Omental fat pad (tissue), 4 donors: Measurements from ENCODE around the gene SH3TC1. TPM values are rescaled to one million over a fixed set of nuclear protein-coding genes. Genes with fewer than 3 reads are reported as not detected.

Experiments
- ATAC-seq: fragments of 150-250 bp; one replicate; pipeline ENCODE4 v1.9.1; 2016; ENCODE audit warnings: mild to moderate bottlenecking, moderate library complexity; ENCODE audit not compliant: low FRiP score
- DNase-seq: peaks from one replicate; pipeline ENCODE4 v3.0.0-alpha.2; 2019; ENCODE audit warnings: low spot score
- CTCF ChIP-seq, 3 donors: fragments of 450-650 bp; IDR thresholded peaks; one replicate each; pipeline ENCODE4 v1.5.1; 2016 to 2017; ENCODE audit warnings: antibody characterized with exemption in 3 of 3, mild to moderate bottlenecking in 3 of 3, moderate library complexity in 2 of 3
- total RNA-seq, 4 donors: library from RNA; depleted of rRNA; stranded (reverse); fragments of >200 nt; gene quantifications; one replicate each; pipeline ENCODE4 v1.1.0, GENCODE V29; 2016

The SH3TC1 gene
- total RNA-seq, 4 donors from 2014 or later, result 23.0 to 70.3 (median 29.1) TPM

- no peak for TF ChIP-seq CTCF (IDR thresholded peaks at IDR 0.05)
- DNase-seq (no peak), ATAC-seq (no peak)
Observed at GRCh38 chr4:8163436-8164193, 35.5 kb upstream of the SH3TC1 start.

- DNase-seq (no peak), ATAC-seq (no peak)
- TF ChIP-seq CTCF (IDR thresholded peaks at IDR 0.05), result no peak
Observed at GRCh38 chr4:8164194-8164565, 34.9 kb upstream of the SH3TC1 start.

DNA sequence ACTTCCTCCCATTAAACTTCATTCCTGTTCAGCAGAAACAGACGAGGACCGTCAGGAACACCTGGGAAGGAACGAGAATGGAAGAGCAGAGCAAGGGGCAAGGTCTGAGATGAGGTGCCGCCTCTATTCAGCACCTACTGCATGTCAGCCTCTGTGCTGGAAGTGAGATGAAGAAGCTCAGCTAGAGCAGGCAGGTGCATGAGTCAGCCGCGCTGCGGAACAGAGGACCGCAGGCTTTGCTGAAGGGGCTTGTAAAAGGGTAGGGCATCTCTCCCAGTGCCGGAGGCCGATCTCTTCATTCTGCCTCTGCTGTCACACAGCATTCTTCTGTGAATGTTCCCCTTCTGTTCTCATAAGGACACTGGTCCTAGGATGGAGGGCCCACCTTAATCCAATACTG, 34.4 kb upstream of the SH3TC1 start:
- TF ChIP-seq CTCF (IDR thresholded peaks at IDR 0.05), result no peak
- DNase-seq (no peak), ATAC-seq (no peak)

- DNase-seq (no peak), ATAC-seq (no peak)
- no peak for TF ChIP-seq CTCF (IDR thresholded peaks at IDR 0.05)
Observed at GRCh38 chr4:8165374-8165896, 33.7 kb upstream of the SH3TC1 start.

DNA sequence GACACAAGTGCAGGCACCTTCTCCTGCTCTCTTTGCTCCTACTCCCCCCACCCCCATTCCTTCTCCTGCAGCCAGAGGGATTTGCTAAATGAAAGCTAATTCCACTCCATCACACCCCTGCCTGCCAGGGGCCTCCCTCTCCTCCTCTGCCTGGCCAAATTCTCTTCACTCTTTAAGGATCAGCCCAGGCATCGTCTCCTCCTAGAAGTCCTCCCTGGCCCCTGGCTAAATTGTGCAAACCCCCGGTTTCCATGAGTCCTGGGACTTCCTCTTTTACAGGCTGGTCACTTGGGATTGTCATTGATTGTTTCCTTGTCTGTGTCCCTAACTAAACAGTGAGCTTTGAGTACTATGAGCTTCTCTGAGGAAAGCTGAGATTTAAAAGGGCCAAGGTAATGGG, 31.8 kb upstream of the SH3TC1 start:
- DNase-seq, result no peak
- TF ChIP-seq CTCF (IDR thresholded peaks at IDR 0.05), result no peak
- ATAC-seq, result no peak

DNA sequence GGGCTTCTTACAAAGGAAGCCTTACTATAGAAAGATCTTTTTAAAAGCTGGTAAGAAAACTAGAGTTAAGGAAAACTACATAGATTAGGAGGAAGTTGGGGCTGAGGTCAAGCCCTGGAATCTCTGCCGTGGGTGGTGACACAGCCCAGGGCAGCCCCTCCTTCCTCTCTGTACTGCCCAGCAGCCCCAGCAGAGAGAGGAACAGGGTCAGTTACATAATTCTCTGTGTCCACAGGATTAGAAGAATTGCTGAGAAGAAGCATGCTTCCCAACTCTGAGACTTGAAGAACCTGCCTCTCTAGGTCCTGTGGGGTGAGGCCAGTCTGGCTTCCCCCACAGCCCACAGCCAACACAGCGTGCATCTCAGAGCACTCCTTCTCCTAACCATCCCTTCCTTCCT, 31.3 kb upstream of the SH3TC1 start:
- ATAC-seq, result no peak
- no peak for DNase-seq
- no peak for TF ChIP-seq CTCF (IDR thresholded peaks at IDR 0.05)

DNA sequence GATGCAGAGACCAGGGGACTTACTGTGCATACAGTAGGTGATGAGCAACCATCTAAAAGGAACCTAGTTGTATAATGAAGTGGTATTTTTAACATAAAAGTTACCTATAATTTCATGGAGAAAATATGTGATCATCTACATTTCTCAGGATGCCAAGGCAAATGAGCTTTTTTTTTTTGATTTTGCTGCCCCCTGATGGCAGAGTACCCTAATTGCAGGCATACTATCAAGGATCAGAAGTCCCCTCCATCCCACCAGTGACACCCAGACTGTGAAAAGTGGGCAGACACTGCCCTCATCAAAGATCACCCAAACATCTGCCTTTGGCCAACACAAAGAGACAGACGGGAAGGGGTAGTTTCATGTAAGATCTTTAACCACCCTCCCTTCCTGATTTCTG, 30.9 kb upstream of the SH3TC1 start:
- DNase-seq, result no peak
- no peak for ATAC-seq
- no peak for TF ChIP-seq CTCF (IDR thresholded peaks at IDR 0.05)
